HepG2 (cell line): ENCODE measurements around the gene KCNMB2. TPM values are rescaled to one million over a fixed set of nuclear protein-coding genes. Genes with fewer than 3 reads are reported as not detected.

Experiments
- ATAC-seq: fragments of 200-7000 bp; cut with Tn5 transposase; 3 replicates; pipeline ENCODE4 v1.9.1; 2020; ENCODE audit warnings: mild to moderate bottlenecking, moderate library complexity
- BruUV-seq: library from RNA; stranded (reverse); fragments of 400-500 nt; replicated peaks from 2 replicates; lab custom pipeline; 2021; lab: Mats Ljungman, UMichigan
- CTCF ChIA-PET: fragments of 300-600 bp; formaldehyde crosslinking; extraction: SDS; loops from one replicate; lab custom pipeline; 2021; ENCODE audit warnings: low total read pairs, inconsistent platforms, low intra/inter-chr PET ratio; lab: Yijun Ruan, JAX
- POLR2A ChIA-PET: fragments of 350-600 bp; sonication (Branson Sonifier 250); formaldehyde crosslinking; loops from one replicate; lab custom pipeline; 2020; ENCODE audit warnings: antibody characterized with exemption, inconsistent platforms; lab: Yijun Ruan, JAX
- DNase-seq: peaks from one replicate; pipeline ENCODE4 v3.0.0-alpha.2; 2015; ENCODE audit warnings: low spot score
- FAIRE-seq: peaks from 3 replicates; lab custom pipeline; 2011; peaks lifted over from hg19 to GRCh38; lab: Jason Lieb, UNC
- H2AFZ ChIP-seq: one replicate; pipeline ENCODE4 v1.6.1; 2011; ENCODE audit warnings: low read length, inconsistent platforms
- H3K27ac ChIP-seq: fragments of 300-600 bp; 3 replicates; pipeline ENCODE4 v1.8.0; 2011; ENCODE audit warnings: mixed run types, mild to moderate bottlenecking, mixed read lengths, low read length, inconsistent platforms; ENCODE audit not compliant: insufficient read depth; ENCODE audit errors: extremely low read length
- H3K27me3 ChIP-seq, 2 experiments: fragments of 200-600 bp in 1 of 2; 2 replicates in 1 of 2; 3 replicates in 1 of 2; pipeline versions ENCODE4 v1.6.0 to v1.8.0; 2011; ENCODE audit warnings: low read length in 2 of 2, mild to moderate bottlenecking in 2 of 2, moderate library complexity in 2 of 2, inconsistent platforms in 1 of 2; ENCODE audit not compliant: insufficient read depth in 2 of 2, control insufficient read depth in 1 of 2
- H3K36me3 ChIP-seq, 2 experiments: fragments of 200-600 bp in 1 of 2; replicated peaks in 1 of 2; 2 replicates in 1 of 2; 3 replicates in 1 of 2; pipeline versions ENCODE4 v1.5.1 to v1.8.0; 2011; ENCODE audit warnings: low read length in 2 of 2, inconsistent platforms in 1 of 2; ENCODE audit not compliant: insufficient read depth in 2 of 2, control insufficient read depth in 1 of 2
- H3K4me1 ChIP-seq: 2 replicates; pipeline ENCODE4 v1.5.1; 2012; ENCODE audit warnings: low read length, inconsistent platforms; ENCODE audit not compliant: insufficient read depth
- H3K4me2 ChIP-seq: 2 replicates; pipeline ENCODE4 v1.6.0; 2011; ENCODE audit warnings: low read depth, low read length, inconsistent platforms
- H3K4me3 ChIP-seq, 3 experiments: fragments of 200-600 bp in 1 of 3; sonication (generic), shearing (Covaris generic) in 1 of 3; replicated peaks in 1 of 3; 2 replicates each; pipeline ENCODE4 v1.5.1; 2011 to 2016; ENCODE audit warnings: low read length in 3 of 3, inconsistent platforms in 2 of 3, low read depth in 2 of 3, mild to moderate bottlenecking in 2 of 3, control low read depth in 1 of 3, mixed read lengths in 1 of 3; ENCODE audit not compliant: insufficient read depth in 1 of 3
- H3K79me2 ChIP-seq: one replicate; pipeline ENCODE4 v1.6.1; 2011; ENCODE audit warnings: low read length, inconsistent platforms; ENCODE audit not compliant: insufficient read depth
- H3K9ac ChIP-seq: 2 replicates; pipeline ENCODE4 v1.6.0; 2011; ENCODE audit warnings: mild to moderate bottlenecking, low read depth, low read length, inconsistent platforms; ENCODE audit not compliant: insufficient read depth
- H3K9me3 ChIP-seq: 2 replicates; pipeline ENCODE4 v1.5.1; 2012; ENCODE audit warnings: mild to moderate bottlenecking, low read length
- H4K20me1 ChIP-seq: 2 replicates; pipeline ENCODE4 v1.6.0; 2011; ENCODE audit warnings: inconsistent platforms, mild to moderate bottlenecking, low read length, moderate library complexity; ENCODE audit not compliant: insufficient read depth
- HNRNPLL ChIP-seq: fragments of 200-400 bp; formaldehyde crosslinking; IDR thresholded peaks from 2 replicates; pipeline ENCODE4 v1.6.1; 2017; ENCODE audit warnings: mild to moderate bottlenecking, low read depth, low read length; ENCODE audit not compliant: poor library complexity, severe bottlenecking
- KLF13 ChIP-seq: sonication (generic); formaldehyde crosslinking; IDR thresholded peaks from 2 replicates; pipeline ENCODE4 v1.4.0; 2020; ENCODE audit warnings: mild to moderate bottlenecking, missing genetic modification reagents
- MED13 ChIP-seq: sonication (generic); formaldehyde crosslinking; IDR thresholded peaks from 2 replicates; pipeline ENCODE4 v1.5.0; 2020; ENCODE audit warnings: missing genetic modification reagents
- MIER3 ChIP-seq: IDR thresholded peaks from 2 replicates; pipeline ENCODE4 v1.6.1; 2016; ENCODE audit warnings: missing compliant biosample characterization, borderline replicate concordance
- PAF1 ChIP-seq: IDR thresholded peaks from 2 replicates; pipeline ENCODE4 v1.6.1; 2016; ENCODE audit warnings: missing genetic modification reagents, missing compliant biosample characterization
- RBM39 ChIP-seq: fragments of 200-400 bp; formaldehyde crosslinking; IDR thresholded peaks from one replicate; pipeline ENCODE4 v1.6.1; 2018; ENCODE audit warnings: antibody characterized with exemption, mild to moderate bottlenecking, low read depth, low read length; ENCODE audit not compliant: poor library complexity, severe bottlenecking
- SRSF9 ChIP-seq: fragments of 200-400 bp; formaldehyde crosslinking; IDR thresholded peaks from 2 replicates; pipeline ENCODE4 v1.6.1; 2018; ENCODE audit warnings: borderline replicate concordance, mild to moderate bottlenecking, low read depth, low read length; ENCODE audit not compliant: insufficient read depth, poor library complexity, severe bottlenecking
- ZNF180 ChIP-seq: sonication (generic); formaldehyde crosslinking; IDR thresholded peaks from 2 replicates; pipeline ENCODE4 v1.4.0; 2020; ENCODE audit warnings: low read depth, missing genetic modification reagents, borderline replicate concordance
- ZNF724P ChIP-seq: sonication (generic); formaldehyde crosslinking; IDR thresholded peaks from 2 replicates; pipeline ENCODE4 v1.8.0; 2022; ENCODE audit warnings: missing genetic modification reagents, borderline replicate concordance
- WGBS: methylation state at CpG from one replicate; pipeline ENCODE4 v1.1.6; 2017; ENCODE audit warnings: low lambda C conversion rate; 5-methylcytosine and 5-hydroxymethylcytosine counted together
- in situ Hi-C: cut with HindIII; loops from 2 replicates; pipeline ENCODE4 v1.10.0; 2017; ENCODE audit warnings: low pct_unique_long_range_greater_than_20kb; ENCODE audit not compliant: extremely low pct_ligation_motif_present
- intact Hi-C: fragments of 100-400 bp; cut with micrococcal nuclease; formaldehyde crosslinking; loops from one replicate; pipeline ENCODE4 v1.10.0; 2022; ENCODE audit not compliant: unreplicated experiment
- polyA plus RNA-seq, 8 experiments: library from polyadenylated mRNA; depleted of rRNA in 3 of 8; stranded (reverse) in 7 of 8; unstranded in 1 of 8; fragments of >200 nt; fragmentation: Illumina TruSeq in 4 of 8; extraction: Trizol in 4 of 8; gene quantifications; 2 replicates each; pipeline versions ENCODE4 v1.2.1 to v1.2.3, GENCODE V29; 2011 to 2016; ENCODE audit warnings: low read depth in 4 of 8, missing spikeins in 1 of 8, mixed read lengths in 1 of 8; ENCODE audit not compliant: insufficient read depth in 1 of 8
- total RNA-seq, 5 experiments: library from RNA; depleted of rRNA; stranded (reverse); fragments of >200 nt; fragmentation: Illumina TruSeq; extraction: Trizol; gene quantifications; 2 replicates each; pipeline ENCODE4 v1.2.3, GENCODE V29; 2016; ENCODE audit warnings: low read depth in 1 of 5
- TF ChIP-seq, protein P1 (sequence below): sonication (generic); formaldehyde crosslinking; IDR thresholded peaks from 2 replicates; pipeline ENCODE4 v1.4.0; 2020; ENCODE audit warnings: missing genetic modification reagents
- TF ChIP-seq, protein P2 (sequence below): IDR thresholded peaks from 2 replicates; pipeline ENCODE4 v1.6.1; 2016; ENCODE audit warnings: control low read depth
- TF ChIP-seq, protein P3 (sequence below): sonication (generic); formaldehyde crosslinking; conservative IDR thresholded peaks from 2 replicates; pipeline ENCODE4 v1.4.0; 2020; ENCODE audit warnings: mild to moderate bottlenecking, missing genetic modification reagents, moderate library complexity
- TF ChIP-seq, protein P4 (sequence below): sonication (generic); formaldehyde crosslinking; IDR thresholded peaks from 2 replicates; pipeline ENCODE4 v1.5.0; 2020; ENCODE audit warnings: missing genetic modification reagents

Gene KCNMB2
- total and polyA plus RNA-seq, 2 of the 13 experiments (the other 11 are each of a cell fraction or from before 2014, with no cell fraction given), result not detected

DNA sequence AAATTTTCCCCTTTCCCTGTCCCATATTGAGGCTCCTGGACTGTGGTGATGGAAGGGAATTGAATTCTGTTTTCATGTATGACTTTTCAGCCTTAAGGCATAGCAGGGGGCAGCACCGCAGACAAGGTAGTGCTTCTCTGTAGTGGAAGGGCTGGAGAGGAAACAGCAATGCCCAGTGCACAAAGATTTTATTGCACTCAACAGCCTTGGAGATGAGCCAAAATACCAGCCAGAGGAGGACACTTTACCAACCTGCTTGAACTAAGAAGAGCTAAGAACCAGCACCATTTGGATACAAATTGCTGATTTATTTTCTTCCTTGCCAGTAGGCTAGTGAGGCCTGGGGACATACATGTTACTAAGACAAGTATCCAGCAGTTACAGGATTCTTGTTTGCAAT, 98.7 kb downstream of the KCNMB2 start (continued):
- TF ChIP-seq, protein P1, sequence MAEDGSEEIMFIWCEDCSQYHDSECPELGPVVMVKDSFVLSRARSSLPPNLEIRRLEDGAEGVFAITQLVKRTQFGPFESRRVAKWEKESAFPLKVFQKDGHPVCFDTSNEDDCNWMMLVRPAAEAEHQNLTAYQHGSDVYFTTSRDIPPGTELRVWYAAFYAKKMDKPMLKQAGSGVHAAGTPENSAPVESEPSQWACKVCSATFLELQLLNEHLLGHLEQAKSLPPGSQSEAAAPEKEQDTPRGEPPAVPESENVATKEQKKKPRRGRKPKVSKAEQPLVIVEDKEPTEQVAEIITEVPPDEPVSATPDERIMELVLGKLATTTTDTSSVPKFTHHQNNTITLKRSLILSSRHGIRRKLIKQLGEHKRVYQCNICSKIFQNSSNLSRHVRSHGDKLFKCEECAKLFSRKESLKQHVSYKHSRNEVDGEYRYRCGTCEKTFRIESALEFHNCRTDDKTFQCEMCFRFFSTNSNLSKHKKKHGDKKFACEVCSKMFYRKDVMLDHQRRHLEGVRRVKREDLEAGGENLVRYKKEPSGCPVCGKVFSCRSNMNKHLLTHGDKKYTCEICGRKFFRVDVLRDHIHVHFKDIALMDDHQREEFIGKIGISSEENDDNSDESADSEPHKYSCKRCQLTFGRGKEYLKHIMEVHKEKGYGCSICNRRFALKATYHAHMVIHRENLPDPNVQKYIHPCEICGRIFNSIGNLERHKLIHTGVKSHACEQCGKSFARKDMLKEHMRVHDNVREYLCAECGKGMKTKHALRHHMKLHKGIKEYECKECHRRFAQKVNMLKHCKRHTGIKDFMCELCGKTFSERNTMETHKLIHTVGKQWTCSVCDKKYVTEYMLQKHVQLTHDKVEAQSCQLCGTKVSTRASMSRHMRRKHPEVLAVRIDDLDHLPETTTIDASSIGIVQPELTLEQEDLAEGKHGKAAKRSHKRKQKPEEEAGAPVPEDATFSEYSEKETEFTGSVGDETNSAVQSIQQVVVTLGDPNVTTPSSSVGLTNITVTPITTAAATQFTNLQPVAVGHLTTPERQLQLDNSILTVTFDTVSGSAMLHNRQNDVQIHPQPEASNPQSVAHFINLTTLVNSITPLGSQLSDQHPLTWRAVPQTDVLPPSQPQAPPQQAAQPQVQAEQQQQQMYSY, result no peak

DNA sequence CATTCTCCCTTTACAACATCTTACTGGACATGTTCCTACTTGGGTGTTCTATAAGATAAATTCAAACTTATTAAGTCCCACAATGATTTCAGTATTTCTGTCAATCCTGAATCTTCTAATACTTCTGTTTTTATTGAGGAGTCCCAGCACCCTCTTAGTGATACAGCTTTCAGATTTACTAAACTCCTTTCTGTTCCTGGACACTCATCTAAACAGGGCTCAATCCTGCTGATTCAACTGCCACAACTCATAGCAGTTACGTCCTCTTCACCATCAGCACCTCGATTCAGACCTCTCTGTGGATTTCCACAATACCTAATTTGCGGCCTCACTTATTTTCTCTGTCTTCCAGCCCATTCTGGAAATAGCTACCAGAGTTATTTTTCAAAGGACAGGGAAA, 101.6 kb downstream of the KCNMB2 start:
- no peaks in the 10 kb centered on the region for H3K79me2 ChIP-seq
- H3K4me1 ChIP-seq, result no peaks in the 10 kb centered on the region
- intact Hi-C loops, result no loop called here
- H3K36me3 ChIP-seq, result no peaks in the 10 kb centered on the region
- ATAC-seq (no peak), FAIRE-seq (no peak), DNase-seq (no peak)
- in situ Hi-C loops, result no loop called here
- 1% methylated on average over 3 of the region's 3 CpGs for WGBS
- no TSS peak for BruUV-seq
- no peaks in the 10 kb centered on the region for H4K20me1 ChIP-seq
- H3K4me2 ChIP-seq, result no peak overlapping the region
- H3K27me3 ChIP-seq, result no peaks in the 10 kb centered on the region
- no peak overlapping the region for H3K9ac ChIP-seq
- no peak overlapping the region for H3K27ac ChIP-seq
- H3K4me3 ChIP-seq, result no peak overlapping the region
- H3K9me3 ChIP-seq, result no peaks in the 10 kb centered on the region; the same call in 1 of the 2 replicates
- H2AFZ ChIP-seq, result no peak overlapping the region
- CTCF ChIA-PET, result no interaction called here
- POLR2A ChIA-PET, result no interaction called here
- TF ChIP-seq SRSF9 (no peak), MED13 (CRISPR knock-in tag) (no peak), KLF13 (no peak), PAF1 (CRISPR knock-in tag) (no peak), ZNF724P (CRISPR knock-in tag) (no peak), HNRNPLL (no peak), MIER3 (CRISPR knock-in tag) (no peak), ZNF180 (CRISPR knock-in tag) (no peak), RBM39 (no peak)
- TF ChIP-seq, protein P2, sequence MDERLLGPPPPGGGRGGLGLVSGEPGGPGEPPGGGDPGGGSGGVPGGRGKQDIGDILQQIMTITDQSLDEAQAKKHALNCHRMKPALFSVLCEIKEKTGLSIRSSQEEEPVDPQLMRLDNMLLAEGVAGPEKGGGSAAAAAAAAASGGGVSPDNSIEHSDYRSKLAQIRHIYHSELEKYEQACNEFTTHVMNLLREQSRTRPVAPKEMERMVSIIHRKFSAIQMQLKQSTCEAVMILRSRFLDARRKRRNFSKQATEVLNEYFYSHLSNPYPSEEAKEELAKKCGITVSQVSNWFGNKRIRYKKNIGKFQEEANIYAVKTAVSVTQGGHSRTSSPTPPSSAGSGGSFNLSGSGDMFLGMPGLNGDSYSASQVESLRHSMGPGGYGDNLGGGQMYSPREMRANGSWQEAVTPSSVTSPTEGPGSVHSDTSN (CRISPR knock-in tag), result no peak
- TF ChIP-seq, protein P3, sequence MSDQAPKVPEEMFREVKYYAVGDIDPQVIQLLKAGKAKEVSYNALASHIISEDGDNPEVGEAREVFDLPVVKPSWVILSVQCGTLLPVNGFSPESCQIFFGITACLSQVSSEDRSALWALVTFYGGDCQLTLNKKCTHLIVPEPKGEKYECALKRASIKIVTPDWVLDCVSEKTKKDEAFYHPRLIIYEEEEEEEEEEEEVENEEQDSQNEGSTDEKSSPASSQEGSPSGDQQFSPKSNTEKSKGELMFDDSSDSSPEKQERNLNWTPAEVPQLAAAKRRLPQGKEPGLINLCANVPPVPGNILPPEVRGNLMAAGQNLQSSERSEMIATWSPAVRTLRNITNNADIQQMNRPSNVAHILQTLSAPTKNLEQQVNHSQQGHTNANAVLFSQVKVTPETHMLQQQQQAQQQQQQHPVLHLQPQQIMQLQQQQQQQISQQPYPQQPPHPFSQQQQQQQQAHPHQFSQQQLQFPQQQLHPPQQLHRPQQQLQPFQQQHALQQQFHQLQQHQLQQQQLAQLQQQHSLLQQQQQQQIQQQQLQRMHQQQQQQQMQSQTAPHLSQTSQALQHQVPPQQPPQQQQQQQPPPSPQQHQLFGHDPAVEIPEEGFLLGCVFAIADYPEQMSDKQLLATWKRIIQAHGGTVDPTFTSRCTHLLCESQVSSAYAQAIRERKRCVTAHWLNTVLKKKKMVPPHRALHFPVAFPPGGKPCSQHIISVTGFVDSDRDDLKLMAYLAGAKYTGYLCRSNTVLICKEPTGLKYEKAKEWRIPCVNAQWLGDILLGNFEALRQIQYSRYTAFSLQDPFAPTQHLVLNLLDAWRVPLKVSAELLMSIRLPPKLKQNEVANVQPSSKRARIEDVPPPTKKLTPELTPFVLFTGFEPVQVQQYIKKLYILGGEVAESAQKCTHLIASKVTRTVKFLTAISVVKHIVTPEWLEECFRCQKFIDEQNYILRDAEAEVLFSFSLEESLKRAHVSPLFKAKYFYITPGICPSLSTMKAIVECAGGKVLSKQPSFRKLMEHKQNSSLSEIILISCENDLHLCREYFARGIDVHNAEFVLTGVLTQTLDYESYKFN (CRISPR knock-in tag), result no peak
- TF ChIP-seq, protein P4, sequence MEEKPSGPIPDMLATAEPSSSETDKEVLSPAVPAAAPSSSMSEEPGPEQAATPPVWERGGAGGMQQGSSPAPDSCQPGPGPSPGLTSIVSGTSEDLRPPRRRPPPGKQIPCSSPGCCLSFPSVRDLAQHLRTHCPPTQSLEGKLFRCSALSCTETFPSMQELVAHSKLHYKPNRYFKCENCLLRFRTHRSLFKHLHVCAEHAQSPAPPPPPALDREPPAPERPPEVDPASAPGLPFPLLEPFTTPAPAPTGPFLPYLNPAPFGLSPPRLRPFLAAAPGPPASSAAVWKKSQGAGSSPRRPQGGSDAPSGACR (CRISPR knock-in tag), result no peak
